ENCODE measurements around the gene MSL1.
A peak's percentile ranks its signal among the peaks of the same experiment; 100 is the strongest.

The MSL1 gene

DNA sequence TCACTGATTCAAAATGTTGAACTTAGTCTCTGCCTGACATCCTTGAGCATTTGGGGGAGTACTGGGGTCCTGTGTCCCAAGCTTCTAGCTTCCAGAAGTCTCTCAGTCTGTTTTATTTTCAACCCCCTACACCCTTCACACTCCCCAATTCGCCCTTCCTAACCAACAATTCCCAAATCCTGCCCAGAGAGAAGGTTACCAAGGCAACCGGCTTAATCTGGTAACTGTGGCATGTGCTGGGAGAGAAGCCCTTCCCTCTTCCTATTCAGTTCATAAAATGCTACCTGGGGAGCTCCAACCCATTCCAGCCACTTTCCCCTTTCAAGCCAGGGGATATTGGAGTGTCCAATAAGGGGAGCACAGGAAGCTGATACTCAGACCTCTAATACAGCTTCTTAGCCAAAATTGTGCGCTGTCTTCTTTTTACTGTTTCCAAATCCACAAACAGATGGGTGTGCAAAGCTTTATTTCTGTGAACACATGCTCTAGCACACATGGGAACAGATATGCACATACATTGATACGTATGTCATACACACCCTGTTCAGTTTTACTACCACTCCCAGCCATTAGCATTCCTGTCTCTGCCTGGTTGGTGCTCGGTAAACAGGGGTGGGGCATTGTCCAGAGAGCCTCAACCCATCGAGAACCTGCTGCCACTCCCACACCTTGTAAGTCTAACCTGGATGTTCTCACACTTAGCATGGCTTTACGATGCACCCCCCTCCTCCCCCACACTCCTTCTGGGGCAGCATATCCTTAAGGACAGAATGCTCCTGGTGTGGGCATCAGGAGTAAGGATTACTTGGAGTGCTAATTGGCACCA is 54.4 kb downstream of the MSL1 start:
- no peak overlapping the region for H3K9ac ChIP-seq (ENCODE audit: low read depth, low read length)

DNA sequence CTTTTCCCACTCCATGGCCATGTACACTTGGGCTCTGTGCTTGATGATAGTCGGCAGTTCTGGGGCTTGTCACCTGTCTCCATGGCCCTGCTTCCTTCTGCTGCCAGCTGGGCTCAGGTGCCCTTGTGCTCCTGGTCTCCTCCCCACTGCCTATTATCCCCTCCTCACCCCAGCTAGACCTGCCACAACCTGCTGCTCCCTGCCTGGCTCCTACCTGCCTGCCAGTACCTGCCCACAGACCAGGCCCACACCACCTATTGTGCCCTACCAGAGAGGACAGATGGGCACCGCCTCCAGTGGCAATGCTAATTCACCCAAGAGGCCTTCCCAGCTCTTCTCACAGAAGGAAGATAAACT is 55.0 kb downstream of the MSL1 start:
- Histone ChIP-seq H3K9me3 (replicated peaks; ENCODE audit: low read length) (no peaks in the 10 kb centered on the region), H3K27me3 (ENCODE audit: control insufficient read depth, insufficient read depth, low read length) (no peaks in the 10 kb centered on the region), H3K36me3 (ENCODE audit: insufficient read depth, low read length) (peaks cover 31% of the 10 kb centered on the region), H3K4me1 (ENCODE audit: control insufficient read depth, insufficient read depth, low read length) (peaks cover 24% of the 10 kb centered on the region), H3K9ac (ENCODE audit: low read depth, low read length) (no peak overlapping the region), H3K4me2 (ENCODE audit: low read length) (peak overlapping the region; percentile 82), H3K4me3 (ENCODE audit: low read length) (no peak overlapping the region)

More for the DNA sequence above, 54.4 kb downstream of the MSL1 start:
- H3K36me3 ChIP-seq (ENCODE audit: insufficient read depth, low read length), result peaks cover 37% of the 10 kb centered on the region
- no peak overlapping the region for H3K4me3 ChIP-seq (ENCODE audit: low read length)
- no peak overlapping the region for H3K4me2 ChIP-seq (ENCODE audit: low read length)
- H3K4me1 ChIP-seq (ENCODE audit: control insufficient read depth, insufficient read depth, low read length), result peaks cover 24% of the 10 kb centered on the region
- no peaks in the 10 kb centered on the region for H3K9me3 ChIP-seq (replicated peaks; ENCODE audit: low read length)
- H3K27me3 ChIP-seq (ENCODE audit: control insufficient read depth, insufficient read depth, low read length), result no peaks in the 10 kb centered on the region

DNA sequence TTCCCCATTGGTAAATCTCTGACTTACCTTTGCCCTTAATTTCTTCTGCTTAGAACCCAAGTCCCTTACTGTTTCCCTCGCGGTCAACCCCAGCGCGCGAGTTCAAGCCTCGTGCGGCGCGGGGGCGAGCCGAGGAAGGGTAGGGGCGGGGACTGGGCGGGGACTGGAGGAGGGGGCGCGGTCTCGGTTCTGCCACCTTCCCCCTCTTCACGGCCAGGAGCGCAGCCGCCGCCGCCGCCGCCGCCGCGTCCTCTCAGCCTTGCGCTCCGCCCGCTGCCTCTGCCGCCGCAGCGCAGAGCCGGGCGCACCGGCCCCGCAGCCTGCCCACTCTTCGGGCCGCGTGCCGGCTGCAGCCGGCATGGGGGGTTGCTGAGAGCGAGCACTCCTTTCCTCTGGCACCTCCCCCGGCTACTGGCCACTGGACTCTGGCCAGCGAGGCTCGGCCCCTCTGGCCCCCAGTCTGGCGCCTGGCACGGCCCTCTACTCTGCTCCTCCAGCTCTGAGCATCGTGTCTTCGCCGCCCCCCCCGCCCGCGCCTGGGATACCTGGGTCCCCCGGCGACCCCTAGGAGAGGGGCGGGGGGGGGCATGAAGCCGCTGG is 55.6 kb downstream of the MSL1 start, which contains the start of gene RAPGEFL1:
Gene RAPGEFL1 (plus strand): TSS at position 196 of the 600 bp plus-strand sequence. CDS start 392 bp downstream, at position 588.
- Histone ChIP-seq H3K4me3 (ENCODE audit: low read length) (peak within 1 kb of the TSS; percentile 67), H3K9ac (ENCODE audit: low read depth, low read length) (no peak within 1 kb of the TSS), H3K27me3 (ENCODE audit: control insufficient read depth, insufficient read depth, low read length) (no peaks in the 10 kb centered on the region), H3K4me1 (ENCODE audit: control insufficient read depth, insufficient read depth, low read length) (peaks cover 24% of the 10 kb centered on the region), H3K4me2 (ENCODE audit: low read length) (peak within 1 kb of the TSS; percentile 82), H3K9me3 (replicated peaks; ENCODE audit: low read length) (no peaks in the 10 kb centered on the region), H3K36me3 (ENCODE audit: insufficient read depth, low read length) (peaks cover 25% of the 10 kb centered on the region)

DNA sequence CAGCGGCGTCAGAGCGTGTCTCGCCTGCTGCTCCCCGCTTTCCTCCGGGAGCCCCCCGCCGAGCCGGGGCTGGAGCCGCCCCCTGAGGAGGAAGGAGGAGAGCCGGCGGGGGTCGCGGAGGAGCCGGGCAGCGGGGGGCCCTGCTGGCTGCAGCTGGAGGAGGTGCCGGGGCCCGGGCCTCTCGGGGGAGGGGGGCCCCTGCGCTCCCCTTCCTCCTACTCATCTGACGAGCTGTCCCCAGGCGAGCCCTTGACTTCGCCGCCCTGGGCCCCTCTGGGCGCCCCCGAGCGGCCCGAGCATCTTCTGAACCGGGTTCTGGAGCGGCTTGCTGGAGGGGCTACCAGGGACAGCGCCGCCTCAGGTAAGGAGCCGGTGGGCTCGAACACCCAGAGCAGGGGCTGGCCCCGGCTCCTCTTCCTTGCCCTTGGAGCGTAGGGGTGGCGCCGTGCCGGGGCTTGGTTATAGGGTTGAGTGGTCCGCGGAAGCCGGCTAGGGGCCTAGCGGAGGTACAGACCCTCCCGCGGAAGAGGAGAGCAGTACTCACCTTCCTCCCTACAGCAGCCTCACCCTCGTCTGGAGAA is 56.3 kb downstream of the MSL1 start:
- peaks cover 24% of the 10 kb centered on the region for H3K4me1 ChIP-seq (ENCODE audit: control insufficient read depth, insufficient read depth, low read length)
- H3K36me3 ChIP-seq (ENCODE audit: insufficient read depth, low read length), result peaks cover 20% of the 10 kb centered on the region
- no peak overlapping the region for H3K4me3 ChIP-seq (ENCODE audit: low read length)
- H3K27me3 ChIP-seq (ENCODE audit: control insufficient read depth, insufficient read depth, low read length), result no peaks in the 10 kb centered on the region
- no peak overlapping the region for H3K9ac ChIP-seq (ENCODE audit: low read depth, low read length)
- no peaks in the 10 kb centered on the region for H3K9me3 ChIP-seq (replicated peaks; ENCODE audit: low read length)
- H3K4me2 ChIP-seq (ENCODE audit: low read length), result no peak overlapping the region

DNA sequence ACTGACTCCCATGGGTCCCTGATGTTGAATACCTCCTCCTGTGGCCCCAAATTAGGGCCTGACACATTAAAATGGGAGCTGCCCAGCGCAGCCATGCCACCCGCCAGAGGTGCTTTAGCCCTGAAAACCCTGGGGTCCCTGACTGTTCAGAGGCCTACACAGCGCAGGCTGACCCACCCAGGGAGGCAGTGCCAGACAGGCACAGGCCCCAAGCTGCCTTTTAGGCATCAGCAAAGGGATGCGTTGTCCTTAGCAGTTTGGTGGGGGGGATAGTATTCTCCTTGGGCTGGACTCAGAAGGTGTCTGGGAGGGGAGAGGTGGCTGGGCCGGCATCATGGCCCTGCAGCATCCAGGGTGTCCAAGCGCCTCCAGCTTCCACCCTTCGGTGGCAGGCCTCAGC is 56.9 kb downstream of the MSL1 start:
- H3K4me3 ChIP-seq (ENCODE audit: low read length), result no peak overlapping the region
- no peak overlapping the region for H3K9ac ChIP-seq (ENCODE audit: low read depth, low read length)
- H3K4me2 ChIP-seq (ENCODE audit: low read length), result no peak overlapping the region
- no peaks in the 10 kb centered on the region for H3K9me3 ChIP-seq (replicated peaks; ENCODE audit: low read length)
- H3K4me1 ChIP-seq (ENCODE audit: control insufficient read depth, insufficient read depth, low read length), result peaks cover 24% of the 10 kb centered on the region
- H3K36me3 ChIP-seq (ENCODE audit: insufficient read depth, low read length), result peaks cover 16% of the 10 kb centered on the region
- H3K27me3 ChIP-seq (ENCODE audit: control insufficient read depth, insufficient read depth, low read length), result no peaks in the 10 kb centered on the region

- peaks cover 7% of the 10 kb centered on the region for H3K36me3 ChIP-seq (ENCODE audit: insufficient read depth, low read length)
- H3K4me2 ChIP-seq (ENCODE audit: low read length), result peak overlapping the region; percentile 58
- H3K27me3 ChIP-seq (ENCODE audit: control insufficient read depth, insufficient read depth, low read length), result no peaks in the 10 kb centered on the region
- H3K9me3 ChIP-seq (replicated peaks; ENCODE audit: low read length), result no peaks in the 10 kb centered on the region
- no peak overlapping the region for H3K9ac ChIP-seq (ENCODE audit: low read depth, low read length)
- no peak overlapping the region for H3K4me3 ChIP-seq (ENCODE audit: low read length)
- peaks cover 24% of the 10 kb centered on the region for H3K4me1 ChIP-seq (ENCODE audit: control insufficient read depth, insufficient read depth, low read length)
Observed at GRCh38 chr17:40179923-40180659, 58.3 kb downstream of the MSL1 start.

GRCh38 chr17:40180694-40181093 is 58.9 kb downstream of the MSL1 start:
- H3K4me2 ChIP-seq (ENCODE audit: low read length), result peak overlapping the region; percentile 58
- H3K4me3 ChIP-seq (ENCODE audit: low read length), result no peak overlapping the region
- peaks cover 7% of the 10 kb centered on the region for H3K36me3 ChIP-seq (ENCODE audit: insufficient read depth, low read length)
- no peaks in the 10 kb centered on the region for H3K9me3 ChIP-seq (replicated peaks; ENCODE audit: low read length)
- H3K4me1 ChIP-seq (ENCODE audit: control insufficient read depth, insufficient read depth, low read length), result peaks cover 24% of the 10 kb centered on the region
- no peak overlapping the region for H3K9ac ChIP-seq (ENCODE audit: low read depth, low read length)
- H3K27me3 ChIP-seq (ENCODE audit: control insufficient read depth, insufficient read depth, low read length), result no peaks in the 10 kb centered on the region

- Histone ChIP-seq H3K27me3 (ENCODE audit: control insufficient read depth, insufficient read depth, low read length) (no peaks in the 10 kb centered on the region), H3K9me3 (replicated peaks; ENCODE audit: low read length) (no peaks in the 10 kb centered on the region), H3K9ac (ENCODE audit: low read depth, low read length) (no peak overlapping the region), H3K36me3 (ENCODE audit: insufficient read depth, low read length) (peaks cover 7% of the 10 kb centered on the region), H3K4me1 (ENCODE audit: control insufficient read depth, insufficient read depth, low read length) (peaks cover 24% of the 10 kb centered on the region), H3K4me2 (ENCODE audit: low read length) (no peak overlapping the region), H3K4me3 (ENCODE audit: low read length) (no peak overlapping the region)
Observed at GRCh38 chr17:40181205-40181604, 59.4 kb downstream of the MSL1 start.

- Histone ChIP-seq H3K4me3 (ENCODE audit: low read length) (no peak overlapping the region), H3K4me1 (ENCODE audit: control insufficient read depth, insufficient read depth, low read length) (peaks cover 18% of the 10 kb centered on the region), H3K9me3 (replicated peaks; ENCODE audit: low read length) (no peaks in the 10 kb centered on the region), H3K4me2 (ENCODE audit: low read length) (no peak overlapping the region), H3K27me3 (ENCODE audit: control insufficient read depth, insufficient read depth, low read length) (no peaks in the 10 kb centered on the region), H3K36me3 (ENCODE audit: insufficient read depth, low read length) (peaks cover 7% of the 10 kb centered on the region), H3K9ac (ENCODE audit: low read depth, low read length) (no peak overlapping the region)
Observed at GRCh38 chr17:40182606-40183005, 60.8 kb downstream of the MSL1 start.
